HepG2 (cell line): ENCODE results near the gene TBC1D4. TPM values are rescaled to one million over a fixed set of nuclear protein-coding genes. Genes with fewer than 3 reads are reported as not detected.

Source experiments
- CEBPB ChIP-seq: IDR thresholded peaks from 2 replicates; pipeline ENCODE4 v1.6.1; 2011; ENCODE audit warnings: low read depth, low read length, improper control_type of control experiment, borderline replicate concordance
- FOSL1 ChIP-seq: sonication (generic); formaldehyde crosslinking; IDR thresholded peaks from 2 replicates; pipeline ENCODE4 v1.9.0; 2021; ENCODE audit warnings: missing genetic modification reagents, borderline replicate concordance
- FOXK1 ChIP-seq: sonication (generic); formaldehyde crosslinking; IDR thresholded peaks from 2 replicates; pipeline ENCODE4 v1.4.0; 2020; ENCODE audit warnings: low read depth, missing genetic modification reagents, borderline replicate concordance
- POGK ChIP-seq: sonication (generic); formaldehyde crosslinking; conservative IDR thresholded peaks from 2 replicates; pipeline ENCODE4 v1.8.0; 2022; ENCODE audit warnings: mild to moderate bottlenecking, moderate library complexity, missing genetic modification reagents
- PRDM10 ChIP-seq: sonication (generic); formaldehyde crosslinking; IDR thresholded peaks from 2 replicates; pipeline ENCODE4 v1.4.0; 2020; ENCODE audit warnings: low read depth, missing genetic modification reagents
- RXRB ChIP-seq: IDR thresholded peaks from 2 replicates; pipeline ENCODE4 v1.6.1; 2016; ENCODE audit warnings: borderline replicate concordance, missing genetic modification reagents, missing compliant biosample characterization
- SOX6 ChIP-seq, 2 experiments: fragments of 450-650 bp in 1 of 2; sonication (generic) in 1 of 2; formaldehyde crosslinking in 1 of 2; IDR thresholded peaks; 2 replicates each; pipeline versions ENCODE4 v1.4.0 to v1.6.1; 2017 to 2020; ENCODE audit warnings: antibody characterized with exemption in 1 of 2, mild to moderate bottlenecking in 1 of 2, missing genetic modification reagents in 1 of 2
- SRSF9 ChIP-seq: fragments of 200-400 bp; formaldehyde crosslinking; IDR thresholded peaks from 2 replicates; pipeline ENCODE4 v1.6.1; 2018; ENCODE audit warnings: borderline replicate concordance, mild to moderate bottlenecking, low read depth, low read length; ENCODE audit not compliant: insufficient read depth, poor library complexity, severe bottlenecking
- SSRP1 ChIP-seq: IDR thresholded peaks from 2 replicates; pipeline ENCODE4 v1.6.1; 2016; ENCODE audit warnings: control low read depth
- TOE1 ChIP-seq: sonication (generic); formaldehyde crosslinking; IDR thresholded peaks from 2 replicates; pipeline ENCODE4 v1.4.0; 2020; ENCODE audit warnings: mild to moderate bottlenecking, missing genetic modification reagents
- ZNF10 ChIP-seq: sonication (generic); formaldehyde crosslinking; IDR thresholded peaks from 2 replicates; pipeline ENCODE4 v1.4.0; 2020; ENCODE audit warnings: mild to moderate bottlenecking, low read depth, missing genetic modification reagents, borderline replicate concordance
- ZNF160 ChIP-seq: sonication (generic); formaldehyde crosslinking; IDR thresholded peaks from 2 replicates; pipeline ENCODE4 v1.8.0; 2022; ENCODE audit warnings: mild to moderate bottlenecking, inconsistent platforms, missing genetic modification reagents
- ZNF468 ChIP-seq: sonication (generic); formaldehyde crosslinking; IDR thresholded peaks from 2 replicates; pipeline ENCODE4 v1.8.0; 2022; ENCODE audit warnings: mild to moderate bottlenecking, moderate library complexity, missing genetic modification reagents
- ZNF562 ChIP-seq: sonication (generic); formaldehyde crosslinking; IDR thresholded peaks from 2 replicates; pipeline ENCODE4 v1.8.0; 2022; ENCODE audit warnings: missing genetic modification reagents, borderline replicate concordance
- ZNF772 ChIP-seq: sonication (generic); formaldehyde crosslinking; IDR thresholded peaks from 2 replicates; pipeline ENCODE4 v1.5.0; 2020; ENCODE audit warnings: mild to moderate bottlenecking, missing genetic modification reagents
- ZNF790 ChIP-seq: sonication (generic); formaldehyde crosslinking; IDR thresholded peaks from 2 replicates; pipeline ENCODE4 v1.8.0; 2022; ENCODE audit warnings: missing genetic modification reagents, mild to moderate bottlenecking, borderline replicate concordance
- ZNF841 ChIP-seq: sonication (generic); formaldehyde crosslinking; IDR thresholded peaks from 2 replicates; pipeline ENCODE4 v1.8.1; 2023; ENCODE audit warnings: missing genetic modification reagents, borderline replicate concordance
- polyA plus RNA-seq, 8 experiments: library from polyadenylated mRNA; depleted of rRNA in 3 of 8; stranded (reverse) in 7 of 8; unstranded in 1 of 8; fragments of >200 nt; fragmentation: Illumina TruSeq in 4 of 8; extraction: Trizol in 4 of 8; gene quantifications; 2 replicates each; pipeline versions ENCODE4 v1.2.1 to v1.2.3, GENCODE V29; 2011 to 2016; ENCODE audit warnings: low read depth in 4 of 8, missing spikeins in 1 of 8, mixed read lengths in 1 of 8; ENCODE audit not compliant: insufficient read depth in 1 of 8
- total RNA-seq, 5 experiments: library from RNA; depleted of rRNA; stranded (reverse); fragments of >200 nt; fragmentation: Illumina TruSeq; extraction: Trizol; gene quantifications; 2 replicates each; pipeline ENCODE4 v1.2.3, GENCODE V29; 2016; ENCODE audit warnings: low read depth in 1 of 5
- TF ChIP-seq, protein P1 (sequence below): sonication (generic); formaldehyde crosslinking; IDR thresholded peaks from 2 replicates; pipeline ENCODE4 v1.4.0; 2020; ENCODE audit warnings: missing genetic modification reagents
- TF ChIP-seq, protein P2 (sequence below): IDR thresholded peaks from 2 replicates; pipeline ENCODE4 v1.6.1; 2018; ENCODE audit warnings: missing genetic modification reagents

TBC1D4 gene
- total and polyA plus RNA-seq, 2 of the 13 experiments (the other 11 are each of a cell fraction or from before 2014, with no cell fraction given): 35.9 to 64.4 TPM

DNA sequence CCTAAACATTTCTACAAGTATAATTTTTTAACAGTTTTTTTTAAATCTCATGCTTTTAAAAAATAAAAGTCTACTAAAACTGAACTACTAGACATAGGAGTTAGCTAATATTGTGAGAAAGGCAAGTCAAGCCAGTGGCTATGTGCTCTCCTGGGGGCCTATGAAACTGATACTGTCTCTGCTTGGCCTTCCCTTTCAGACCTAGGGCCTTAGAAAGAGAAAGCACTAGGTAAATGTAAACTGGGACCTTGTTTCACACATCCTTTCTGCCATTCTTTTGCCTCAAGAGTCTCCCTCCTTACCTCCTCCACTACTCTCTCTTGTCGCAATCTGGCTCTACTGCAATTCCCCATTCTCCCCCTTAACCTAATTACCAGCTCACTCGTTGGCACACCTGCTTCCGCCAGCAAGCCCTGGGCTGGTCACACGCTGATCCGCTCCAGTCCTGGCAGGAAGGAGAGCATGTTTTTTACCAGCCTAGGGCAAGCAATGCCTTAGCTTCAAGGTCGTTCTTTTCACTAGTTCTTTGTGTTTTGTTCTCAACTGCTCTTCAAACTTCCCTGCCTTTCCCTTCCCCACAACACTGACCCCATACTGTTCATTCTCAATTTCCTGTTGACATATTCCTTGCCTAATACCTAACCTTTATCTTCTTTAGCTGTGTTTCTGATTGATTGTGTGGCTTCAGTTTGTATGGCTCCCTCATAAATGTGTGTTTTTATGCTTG, 23.1 kb downstream of the TBC1D4 start (continued):
- no peak for TF ChIP-seq ZNF468 (CRISPR knock-in tag)
- no peak for TF ChIP-seq ZNF160 (CRISPR knock-in tag)
- TF ChIP-seq FOXK1 (CRISPR knock-in tag): peak; percentile 80; the same call in 1 of the 2 replicates
- TF ChIP-seq PRDM10 (CRISPR knock-in tag): peak; percentile 83; the same call in 1 of the 2 replicates
- no peak for TF ChIP-seq FOSL1 (CRISPR knock-in tag)
- TF ChIP-seq POGK (CRISPR knock-in tag): no peak; the same call in 1 of the 2 replicates
- TF ChIP-seq ZNF772 (CRISPR knock-in tag): no peak; the same call in 1 of the 2 replicates
- peak; percentile 54; the same call in 1 of the 2 replicates for TF ChIP-seq SSRP1
- TF ChIP-seq ZNF562 (CRISPR knock-in tag): no peak
- TF ChIP-seq SRSF9: no peak
- TF ChIP-seq, protein P1, sequence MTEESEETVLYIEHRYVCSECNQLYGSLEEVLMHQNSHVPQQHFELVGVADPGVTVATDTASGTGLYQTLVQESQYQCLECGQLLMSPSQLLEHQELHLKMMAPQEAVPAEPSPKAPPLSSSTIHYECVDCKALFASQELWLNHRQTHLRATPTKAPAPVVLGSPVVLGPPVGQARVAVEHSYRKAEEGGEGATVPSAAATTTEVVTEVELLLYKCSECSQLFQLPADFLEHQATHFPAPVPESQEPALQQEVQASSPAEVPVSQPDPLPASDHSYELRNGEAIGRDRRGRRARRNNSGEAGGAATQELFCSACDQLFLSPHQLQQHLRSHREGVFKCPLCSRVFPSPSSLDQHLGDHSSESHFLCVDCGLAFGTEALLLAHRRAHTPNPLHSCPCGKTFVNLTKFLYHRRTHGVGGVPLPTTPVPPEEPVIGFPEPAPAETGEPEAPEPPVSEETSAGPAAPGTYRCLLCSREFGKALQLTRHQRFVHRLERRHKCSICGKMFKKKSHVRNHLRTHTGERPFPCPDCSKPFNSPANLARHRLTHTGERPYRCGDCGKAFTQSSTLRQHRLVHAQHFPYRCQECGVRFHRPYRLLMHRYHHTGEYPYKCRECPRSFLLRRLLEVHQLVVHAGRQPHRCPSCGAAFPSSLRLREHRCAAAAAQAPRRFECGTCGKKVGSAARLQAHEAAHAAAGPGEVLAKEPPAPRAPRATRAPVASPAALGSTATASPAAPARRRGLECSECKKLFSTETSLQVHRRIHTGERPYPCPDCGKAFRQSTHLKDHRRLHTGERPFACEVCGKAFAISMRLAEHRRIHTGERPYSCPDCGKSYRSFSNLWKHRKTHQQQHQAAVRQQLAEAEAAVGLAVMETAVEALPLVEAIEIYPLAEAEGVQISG: peak; percentile 78
- no peak for TF ChIP-seq ZNF841
- TF ChIP-seq, protein P2, sequence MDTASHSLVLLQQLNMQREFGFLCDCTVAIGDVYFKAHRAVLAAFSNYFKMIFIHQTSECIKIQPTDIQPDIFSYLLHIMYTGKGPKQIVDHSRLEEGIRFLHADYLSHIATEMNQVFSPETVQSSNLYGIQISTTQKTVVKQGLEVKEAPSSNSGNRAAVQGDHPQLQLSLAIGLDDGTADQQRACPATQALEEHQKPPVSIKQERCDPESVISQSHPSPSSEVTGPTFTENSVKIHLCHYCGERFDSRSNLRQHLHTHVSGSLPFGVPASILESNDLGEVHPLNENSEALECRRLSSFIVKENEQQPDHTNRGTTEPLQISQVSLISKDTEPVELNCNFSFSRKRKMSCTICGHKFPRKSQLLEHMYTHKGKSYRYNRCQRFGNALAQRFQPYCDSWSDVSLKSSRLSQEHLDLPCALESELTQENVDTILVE (CRISPR knock-in tag): peak; percentile 75
- TF ChIP-seq ZNF790 (CRISPR knock-in tag): no peak
- peak; percentile 72 for TF ChIP-seq CEBPB
- TF ChIP-seq TOE1 (CRISPR knock-in tag): peak; percentile 50; the same call in 1 of the 2 replicates
- TF ChIP-seq RXRB (CRISPR knock-in tag): peak; percentile 96
- TF ChIP-seq SOX6 (IDR thresholded peaks at IDR 0.05): no peak
- peak; percentile 98 for TF ChIP-seq SOX6 (CRISPR knock-in tag; IDR thresholded peaks at IDR 0.05)
- TF ChIP-seq ZNF10 (CRISPR knock-in tag): no peak
